HAP-1 (cell line): ENCODE measurements around the gene MSANTD1.

Experiments
- DNase-seq, 2 experiments: peaks; one replicate each; pipeline ENCODE4 v3.0.0-alpha.2; 2016 to 2020; ENCODE audit warnings: low spot score in 2 of 2
- H3K27me3 ChIP-seq: fragments of 250-450 bp; sonication (Bioruptor Pico); 2 replicates; pipeline ENCODE4 v1.5.1; 2020; ENCODE audit warnings: low read depth, mild to moderate bottlenecking, moderate library complexity
- H3K36me3 ChIP-seq: fragments of 250-450 bp; sonication (Bioruptor Pico); replicated peaks from 2 replicates; pipeline ENCODE4 v1.5.1; 2020; ENCODE audit warnings: mild to moderate bottlenecking
- H3K4me1 ChIP-seq: fragments of 250-450 bp; sonication (Bioruptor Pico); 2 replicates; pipeline ENCODE4 v1.5.1; 2020; ENCODE audit warnings: mild to moderate bottlenecking
- H3K4me3 ChIP-seq: fragments of 250-450 bp; sonication (Bioruptor Pico); 2 replicates; pipeline ENCODE4 v1.5.1; 2020; ENCODE audit warnings: mild to moderate bottlenecking, moderate library complexity
- H3K9me3 ChIP-seq: fragments of 250-450 bp; sonication (Bioruptor Pico); 2 replicates; pipeline ENCODE4 v1.5.1; 2020; ENCODE audit warnings: mild to moderate bottlenecking, moderate library complexity
- in situ Hi-C: fragments of 300-500 bp; cut with MboI; formaldehyde crosslinking; loops from 3 replicates; pipeline ENCODE4 v1.14.3; 2020; ENCODE audit warnings: low sequenced_read_pairs, inconsistent platforms, mixed read lengths

The MSANTD1 gene

GRCh38 chr4:3302786-3303564 is 54.0 kb downstream of the MSANTD1 start:
- Histone ChIP-seq H3K9me3 (no peaks in the 10 kb centered on the region), H3K4me3 (no peak overlapping the region), H3K36me3 (no peaks in the 10 kb centered on the region), H3K27me3 (no peaks in the 10 kb centered on the region), H3K4me1 (no peaks in the 10 kb centered on the region)
- no peak for DNase-seq
- in situ Hi-C loops, result no loop called here

GRCh38 chr4:3303565-3303824 is 54.5 kb downstream of the MSANTD1 start:
- no peak overlapping the region for H3K4me3 ChIP-seq

GRCh38 chr4:3303923-3304710 is 55.2 kb downstream of the MSANTD1 start:
- no peak overlapping the region for H3K4me3 ChIP-seq
- no peaks in the 10 kb centered on the region for H3K36me3 ChIP-seq
- in situ Hi-C loops, result no loop called here
- no peaks in the 10 kb centered on the region for H3K9me3 ChIP-seq
- no peaks in the 10 kb centered on the region for H3K4me1 ChIP-seq
- H3K27me3 ChIP-seq, result no peaks in the 10 kb centered on the region
- DNase-seq, result no peak

More at GRCh38 chr4:3303565-3303824, 54.5 kb downstream of the MSANTD1 start:
- H3K27me3 ChIP-seq, result no peaks in the 10 kb centered on the region
- H3K4me1 ChIP-seq, result no peaks in the 10 kb centered on the region
- no peak for DNase-seq
- H3K36me3 ChIP-seq, result no peaks in the 10 kb centered on the region
- in situ Hi-C loops, result no loop called here
- H3K9me3 ChIP-seq, result no peaks in the 10 kb centered on the region

GRCh38 chr4:3304831-3305609 is 56.1 kb downstream of the MSANTD1 start:
- H3K9me3 ChIP-seq, result no peaks in the 10 kb centered on the region
- H3K36me3 ChIP-seq, result no peaks in the 10 kb centered on the region
- in situ Hi-C loops, result no loop called here
- no peak for DNase-seq
- no peak overlapping the region for H3K4me3 ChIP-seq
- H3K27me3 ChIP-seq, result no peaks in the 10 kb centered on the region
- H3K4me1 ChIP-seq, result no peaks in the 10 kb centered on the region

GRCh38 chr4:3305610-3306371 is 56.8 kb downstream of the MSANTD1 start:
- in situ Hi-C loops, result no loop called here
- H3K4me1 ChIP-seq, result no peaks in the 10 kb centered on the region
- no peak for DNase-seq
- H3K9me3 ChIP-seq, result no peaks in the 10 kb centered on the region
- H3K36me3 ChIP-seq, result no peaks in the 10 kb centered on the region
- H3K4me3 ChIP-seq, result no peak overlapping the region
- H3K27me3 ChIP-seq, result no peaks in the 10 kb centered on the region
